Measurements from ENCODE around the gene FCHSD2.
"Not testable (repeated sequence)": the region's sequence is repeated elsewhere in the genome, so short reads cannot be mapped to it uniquely, and the experiment has no call there.

The FCHSD2 gene

GRCh38 chr11:72918851-72919250 is 223.3 kb downstream of the FCHSD2 start:
- DNase-seq = no peak

GRCh38 chr11:72912253-72912652 is 229.9 kb downstream of the FCHSD2 start:
- no peak for DNase-seq

- not testable (repeated sequence) for DNase-seq
Observed at GRCh38 chr11:72909558-72910388, 232.3 kb downstream of the FCHSD2 start.

- DNase-seq = no peak
Observed at GRCh38 chr11:72908032-72908676, 234.0 kb downstream of the FCHSD2 start.

- no peak for DNase-seq
Observed at GRCh38 chr11:72904016-72904415, 238.1 kb downstream of the FCHSD2 start.

GRCh38 chr11:72901374-72901773 is 240.7 kb downstream of the FCHSD2 start:
- DNase-seq = no peak

GRCh38 chr11:72900013-72900412 is 242.1 kb downstream of the FCHSD2 start:
- DNase-seq = no peak

GRCh38 chr11:72899238-72899637 is 242.9 kb downstream of the FCHSD2 start:
- DNase-seq = no peak

- DNase-seq = no peak
Observed at GRCh38 chr11:72897506-72897905, 244.6 kb downstream of the FCHSD2 start.

GRCh38 chr11:72896431-72896830 is 245.7 kb downstream of the FCHSD2 start:
- no peak for DNase-seq

- no peak for DNase-seq
Observed at GRCh38 chr11:72890881-72891280, 251.2 kb downstream of the FCHSD2 start.

- no peak for DNase-seq
Observed at GRCh38 chr11:72886619-72887018, 255.5 kb downstream of the FCHSD2 start.

GRCh38 chr11:72885749-72886609 is 256.1 kb downstream of the FCHSD2 start:
- no peak for DNase-seq

- no peak for DNase-seq
Observed at GRCh38 chr11:72876147-72876546, 266.0 kb downstream of the FCHSD2 start.

GRCh38 chr11:72875736-72876135 is 266.4 kb downstream of the FCHSD2 start:
- DNase-seq = no peak

GRCh38 chr11:72872012-72872411 is 270.1 kb downstream of the FCHSD2 start:
- DNase-seq = no peak

GRCh38 chr11:72871119-72871518 is 271.0 kb downstream of the FCHSD2 start:
- no peak for DNase-seq

- DNase-seq = no peak
Observed at GRCh38 chr11:72869831-72870230, 272.3 kb downstream of the FCHSD2 start.

GRCh38 chr11:72867970-72868369 is 274.1 kb downstream of the FCHSD2 start:
- DNase-seq = no peak

GRCh38 chr11:72864702-72865655 is 277.1 kb downstream of the FCHSD2 start:
- no peak for DNase-seq

GRCh38 chr11:72863916-72864315 is 278.2 kb downstream of the FCHSD2 start:
- DNase-seq = no peak

- no peak for DNase-seq
Observed at GRCh38 chr11:72863091-72863490, 279.0 kb downstream of the FCHSD2 start.

Measured in stimulated activated naive CD4-positive, alpha-beta T cell treated with Interleukin-2 at 50 U/mL for 16 hours (primary cell).